ENCODE measurements around the gene GIPC3.

The GIPC3 gene

GRCh38 chr19:3638208-3639193 is 53.2 kb downstream of the GIPC3 start:
- no peak for DNase-seq (ENCODE audit: low read depth in 2 of 2)

GRCh38 chr19:3639479-3639878 is 54.2 kb downstream of the GIPC3 start:
- DNase-seq (ENCODE audit: low read depth in 2 of 2) = no peak

- no peak for DNase-seq (ENCODE audit: low read depth in 2 of 2)
Measured at GRCh38 chr19:3641515-3642269, 56.4 kb downstream of the GIPC3 start.

GRCh38 chr19:3642296-3642695 is 57.0 kb downstream of the GIPC3 start:
- DNase-seq (ENCODE audit: low read depth in 2 of 2) = no peak

Data from stimulated activated CD8-positive, alpha-beta memory T cell treated with anti-CD3 and anti-CD28 coated beads, Interleukin-7, amount 100 ng/mL, for 4 hours (primary cell).